Iris pigment epithelial cell (primary cell): ENCODE data around the gene BCAS3.
"Not testable (repeated sequence)": the region's sequence is repeated elsewhere in the genome, so short reads cannot be mapped to it uniquely, and the experiment has no call there.

Experiments
- DNase-seq: peaks from one replicate; pipeline ENCODE4 v3.0.0-alpha.2; 2011; ENCODE audit warnings: low read depth

BCAS3 gene

GRCh38 chr17:61130330-61130729 lies 452.7 kb downstream of the BCAS3 start:
- no peak for DNase-seq

GRCh38 chr17:61131585-61131984 lies 453.9 kb downstream of the BCAS3 start:
- no peak for DNase-seq

GRCh38 chr17:61132524-61132923 lies 454.9 kb downstream of the BCAS3 start:
- DNase-seq: no peak

- no peak for DNase-seq
Measured at GRCh38 chr17:61133853-61134252, 456.2 kb downstream of the BCAS3 start.

GRCh38 chr17:61134551-61135235 lies 457.0 kb downstream of the BCAS3 start:
- DNase-seq: no peak

GRCh38 chr17:61135782-61136181 lies 458.1 kb downstream of the BCAS3 start:
- DNase-seq: no peak

GRCh38 chr17:61136296-61136695 lies 458.6 kb downstream of the BCAS3 start:
- no peak for DNase-seq

GRCh38 chr17:61139219-61139618 lies 461.6 kb downstream of the BCAS3 start:
- peak; percentile 92 for DNase-seq

- no peak for DNase-seq
Measured at GRCh38 chr17:61140081-61140786, 462.6 kb downstream of the BCAS3 start.

GRCh38 chr17:61143026-61143425 lies 465.4 kb downstream of the BCAS3 start:
- DNase-seq: no peak

- DNase-seq: no peak
Measured at GRCh38 chr17:61144137-61144536, 466.5 kb downstream of the BCAS3 start.

- DNase-seq: no peak
Measured at GRCh38 chr17:61144617-61145564, 467.2 kb downstream of the BCAS3 start.

- not testable (repeated sequence) for DNase-seq
Measured at GRCh38 chr17:61146833-61147232, 469.2 kb downstream of the BCAS3 start.

GRCh38 chr17:61149106-61149825 lies 471.6 kb downstream of the BCAS3 start:
- no peak for DNase-seq

GRCh38 chr17:61149862-61150362 lies 472.3 kb downstream of the BCAS3 start:
- no peak for DNase-seq

GRCh38 chr17:61150686-61151299 lies 473.1 kb downstream of the BCAS3 start:
- peak; percentile 34 for DNase-seq

- DNase-seq: no peak
Measured at GRCh38 chr17:61152898-61153297, 475.2 kb downstream of the BCAS3 start.

- DNase-seq: no peak
Measured at GRCh38 chr17:61155590-61156237, 478.1 kb downstream of the BCAS3 start.

- DNase-seq: peak; percentile 79
Measured at GRCh38 chr17:61157246-61157886, 479.7 kb downstream of the BCAS3 start.

- no peak for DNase-seq
Measured at GRCh38 chr17:61158376-61158775, 480.7 kb downstream of the BCAS3 start.
